Epithelial cell of alveolus of lung (primary cell): ENCODE data around the gene PRDX5. TPM values are rescaled to one million over a fixed set of nuclear protein-coding genes. Genes with fewer than 3 reads are reported as not detected.

ENCODE experiments used
- total RNA-seq: library from RNA; depleted of rRNA; stranded (reverse); fragments of >200 nt; gene quantifications from 2 replicates; pipeline ENCODE4 v1.2.1, GENCODE V29; 2015

The PRDX5 gene
- 293 and 486 TPM in 2 replicates for total RNA-seq

DNA sequence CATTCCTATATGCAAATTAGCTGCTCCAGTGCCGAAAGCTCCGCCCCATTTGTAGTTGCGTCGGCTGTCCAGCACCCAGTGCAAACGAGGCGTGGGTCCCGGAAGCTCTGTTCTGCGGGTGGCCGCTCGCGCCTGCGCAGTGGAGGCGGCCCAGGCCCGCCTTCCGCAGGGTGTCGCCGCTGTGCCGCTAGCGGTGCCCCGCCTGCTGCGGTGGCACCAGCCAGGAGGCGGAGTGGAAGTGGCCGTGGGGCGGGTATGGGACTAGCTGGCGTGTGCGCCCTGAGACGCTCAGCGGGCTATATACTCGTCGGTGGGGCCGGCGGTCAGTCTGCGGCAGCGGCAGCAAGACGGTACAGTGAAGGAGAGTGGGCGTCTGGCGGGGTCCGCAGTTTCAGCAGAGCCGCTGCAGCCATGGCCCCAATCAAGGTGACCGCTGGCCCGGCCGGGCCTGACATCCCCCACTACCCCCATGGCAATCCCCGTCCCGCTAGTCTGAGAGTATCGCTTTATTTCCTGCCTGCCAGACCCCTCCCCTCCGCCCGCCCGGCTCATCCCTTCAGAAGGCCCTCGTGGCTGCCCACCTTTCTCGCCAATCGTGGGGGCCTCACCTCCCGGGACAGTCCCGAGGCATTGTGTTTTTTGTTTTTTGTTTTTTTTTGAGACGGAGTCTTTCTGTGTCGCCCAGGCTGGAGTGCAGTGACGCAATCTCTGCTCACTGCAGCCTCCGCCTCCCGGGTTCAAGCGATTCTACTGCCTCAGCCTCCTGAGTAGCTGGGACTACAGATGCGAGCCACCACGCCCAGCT, at the start of gene PRDX5:
Gene PRDX5, plus strand, starts transcription at position 161 of the 805 bp plus-strand sequence. Its CDS starts 95 bp downstream, at position 256.

DNA sequence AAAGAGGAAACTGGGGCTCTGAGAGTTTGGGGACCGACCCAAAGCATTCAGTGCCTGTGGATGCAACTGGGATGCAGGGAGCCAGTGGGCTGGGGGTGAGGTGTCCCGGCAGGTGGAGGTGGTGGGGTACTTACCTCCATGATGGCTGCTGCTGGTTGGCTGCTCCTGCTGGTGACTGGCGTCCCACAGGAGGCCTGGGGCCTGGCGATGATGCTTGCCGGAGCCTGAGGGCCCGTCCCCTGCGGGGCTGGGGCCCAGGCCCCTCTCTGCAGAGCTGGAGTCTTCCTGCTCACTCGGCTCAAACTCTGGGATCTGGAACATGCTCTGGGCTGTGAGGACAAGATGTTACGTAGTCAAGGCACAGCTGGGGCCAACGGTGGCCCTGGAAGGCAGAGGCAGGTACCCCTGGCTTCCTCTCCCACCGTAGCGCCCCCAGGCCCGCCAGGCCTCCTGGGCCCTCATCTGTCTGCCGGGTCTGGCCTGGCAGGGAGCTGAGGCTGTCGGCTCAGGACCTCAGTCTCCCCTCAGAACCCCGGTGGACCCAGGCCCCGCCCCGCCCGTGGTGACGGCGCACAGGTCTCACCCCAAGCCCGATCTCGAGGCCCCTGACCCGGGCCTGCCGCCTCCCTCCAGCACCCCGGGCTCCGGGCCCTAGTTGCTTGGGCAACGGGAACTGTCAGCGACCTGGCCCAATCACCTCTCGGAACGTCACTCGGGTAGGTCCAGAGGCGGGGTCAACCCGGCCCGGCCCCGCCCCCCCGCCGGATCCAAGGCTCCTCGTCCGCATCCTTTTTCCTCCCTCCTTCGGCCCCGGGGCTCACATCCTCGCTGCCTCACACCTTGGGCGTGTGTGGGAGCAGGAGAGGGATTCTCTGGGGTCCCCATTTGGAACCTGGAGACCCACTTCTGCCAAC, 33.6 kb upstream of the PRDX5 start, which contains the start of gene BAD:
Gene BAD, minus strand, starts transcription at position 618 of the 914 bp plus-strand sequence. Its CDS starts 297 bp downstream, at position 321.

DNA sequence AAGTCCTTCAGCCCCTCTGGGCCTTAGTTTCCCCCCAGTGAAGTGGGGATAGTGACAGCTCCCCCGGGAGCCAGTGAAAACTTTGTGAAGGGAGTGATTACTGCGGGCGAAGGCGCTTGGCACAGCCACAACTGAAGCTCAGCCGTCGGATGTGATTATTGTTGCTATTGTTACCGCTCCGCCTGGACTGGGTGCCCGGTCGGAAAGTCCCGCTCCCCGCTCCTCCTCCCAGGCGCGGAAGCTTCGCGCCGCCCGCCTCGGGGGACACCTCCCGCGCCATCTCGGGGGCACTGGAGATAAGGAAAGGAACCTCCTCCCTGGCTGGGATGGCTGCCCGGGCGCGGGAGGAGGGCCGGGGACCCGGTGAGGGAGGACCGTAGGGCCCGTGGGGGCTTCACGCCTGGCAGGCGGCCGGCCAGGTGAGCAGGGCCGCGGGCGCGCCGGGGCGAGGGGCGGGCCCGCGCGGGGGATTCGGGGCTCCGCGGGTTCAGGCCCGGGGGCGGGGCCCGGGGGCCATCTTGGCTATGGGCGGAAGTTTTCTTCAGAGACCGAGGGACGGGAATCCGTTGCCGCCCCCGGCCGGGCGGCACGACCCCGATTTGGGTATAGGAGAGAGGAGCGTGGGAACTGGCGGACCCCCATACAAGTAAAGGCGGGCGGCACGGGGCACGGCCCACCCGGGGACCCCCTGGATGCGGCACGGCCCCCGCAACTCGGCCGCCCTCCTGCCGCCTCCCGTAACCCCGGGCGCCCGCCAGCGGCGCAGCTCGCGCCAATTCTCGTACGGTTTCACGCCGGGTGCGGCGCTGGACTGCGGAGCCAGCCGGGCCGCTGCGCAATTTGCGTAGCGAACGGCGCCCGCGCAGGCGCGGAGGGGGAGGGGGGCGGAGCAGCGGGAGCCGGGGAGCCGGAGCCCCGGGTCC, 32.7 kb upstream of the PRDX5 start, which contains the start of gene GPR137:
Gene GPR137, plus strand, starts transcription at position 887 of the 923 bp plus-strand sequence. CDS start 677 bp downstream, outside the sequence.

DNA sequence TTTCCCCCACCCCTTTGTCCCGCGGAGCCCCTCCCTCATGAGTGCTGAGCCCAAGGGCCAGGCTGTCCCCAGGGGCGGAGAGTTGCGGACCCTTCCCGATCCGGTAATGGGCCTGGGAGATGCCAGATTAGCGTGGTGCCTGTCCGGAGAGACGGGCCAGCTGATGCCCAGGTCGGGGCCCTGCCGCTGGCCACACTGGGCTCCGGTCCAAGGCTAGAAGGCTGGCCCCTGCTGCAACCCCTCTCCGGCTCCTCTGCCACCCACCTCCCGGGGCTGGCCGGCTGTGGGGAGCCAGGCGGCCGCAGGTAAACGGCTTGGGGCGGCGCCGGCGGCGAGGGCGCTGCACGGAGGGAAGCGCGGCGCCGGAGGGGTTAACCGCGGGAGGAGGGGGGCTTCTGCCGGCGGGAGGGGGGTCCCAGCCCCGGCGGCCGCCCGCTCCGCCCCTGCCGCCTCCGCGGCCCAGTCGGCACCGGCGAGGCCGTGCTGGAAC, 26.6 kb upstream of the PRDX5 start, which contains the start of gene KCNK4:
Gene KCNK4, plus strand, starts transcription at position 41 of the 490 bp plus-strand sequence. CDS start 1,717 bp downstream, outside the sequence.

DNA sequence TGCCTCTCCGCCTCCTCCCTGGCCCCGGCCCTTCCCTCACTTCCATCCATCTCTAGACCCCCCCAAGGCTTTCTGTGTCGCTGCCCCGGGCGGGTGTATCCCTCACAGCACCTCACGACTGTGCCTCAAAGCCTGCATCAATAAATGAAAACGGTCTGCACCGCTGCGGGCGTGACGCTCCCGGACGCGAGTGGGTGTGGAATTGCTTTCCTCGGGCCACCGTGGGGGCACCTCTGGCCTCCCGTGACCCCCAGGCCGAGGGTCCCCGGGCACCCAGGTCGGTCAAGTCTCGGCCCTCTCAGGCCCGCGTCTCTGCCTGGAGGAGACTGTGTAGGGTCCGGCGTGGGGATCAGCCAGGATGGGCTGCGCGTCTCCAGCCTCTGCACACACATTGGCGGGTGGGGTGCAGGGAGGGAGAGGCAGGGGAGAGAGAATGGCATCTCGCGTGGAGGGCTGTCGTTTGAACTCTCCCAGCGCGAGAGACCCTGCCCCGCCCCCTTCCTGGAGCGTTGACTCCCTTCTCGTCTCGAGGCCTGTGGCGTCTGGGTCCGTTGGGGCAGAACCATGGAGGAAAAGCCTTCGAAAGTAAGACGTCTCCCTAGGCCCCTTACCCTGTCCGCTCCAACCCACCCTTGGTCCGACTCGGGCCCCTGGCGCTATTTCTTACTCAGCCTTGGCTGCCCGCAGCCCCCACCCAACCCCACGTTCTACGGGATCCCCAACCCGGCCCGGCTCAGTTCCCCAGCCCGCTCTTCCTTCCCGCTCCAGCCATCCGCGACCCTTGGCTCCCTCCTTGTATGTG, 17.9 kb upstream of the PRDX5 start, which contains the start of gene CATSPERZ:
Gene CATSPERZ, plus strand, starts transcription at position 512 of the 802 bp plus-strand sequence. Its CDS starts 53 bp downstream, at position 565.

DNA sequence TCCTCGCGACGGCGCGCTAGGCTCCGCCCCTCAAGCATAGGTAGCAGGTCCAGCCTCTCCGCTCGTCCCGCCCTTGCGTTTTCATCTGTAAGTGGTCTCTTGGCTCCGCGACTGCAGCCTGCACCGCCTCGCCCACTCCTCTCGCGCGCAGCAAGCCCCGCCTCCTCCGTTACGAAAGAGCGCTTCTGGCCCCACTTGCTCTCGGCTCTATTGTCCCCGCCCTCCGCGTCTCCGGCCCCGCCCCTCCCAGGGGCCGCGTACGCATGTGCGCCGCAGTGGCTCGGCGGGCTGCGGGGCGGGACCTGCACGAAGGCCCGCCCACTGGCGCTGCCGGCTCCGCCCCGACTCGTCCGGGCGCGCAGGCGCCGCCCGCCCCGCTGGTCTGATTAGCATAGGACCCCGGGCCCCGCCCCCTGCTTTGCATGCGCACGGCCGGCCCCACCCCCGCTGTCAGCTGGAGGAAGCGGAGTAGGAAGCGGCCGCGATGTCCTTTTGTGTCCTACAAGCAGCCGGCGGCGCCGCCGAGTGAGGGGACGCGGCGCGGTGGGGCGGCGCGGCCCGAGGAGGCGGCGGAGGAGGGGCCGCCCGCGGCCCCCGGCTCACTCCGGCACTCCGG, 12.7 kb upstream of the PRDX5 start, which contains the start of gene ESRRA:
Gene ESRRA, plus strand, starts transcription at position 450 of the 616 bp plus-strand sequence. CDS start 1,656 bp downstream, outside the sequence.

DNA sequence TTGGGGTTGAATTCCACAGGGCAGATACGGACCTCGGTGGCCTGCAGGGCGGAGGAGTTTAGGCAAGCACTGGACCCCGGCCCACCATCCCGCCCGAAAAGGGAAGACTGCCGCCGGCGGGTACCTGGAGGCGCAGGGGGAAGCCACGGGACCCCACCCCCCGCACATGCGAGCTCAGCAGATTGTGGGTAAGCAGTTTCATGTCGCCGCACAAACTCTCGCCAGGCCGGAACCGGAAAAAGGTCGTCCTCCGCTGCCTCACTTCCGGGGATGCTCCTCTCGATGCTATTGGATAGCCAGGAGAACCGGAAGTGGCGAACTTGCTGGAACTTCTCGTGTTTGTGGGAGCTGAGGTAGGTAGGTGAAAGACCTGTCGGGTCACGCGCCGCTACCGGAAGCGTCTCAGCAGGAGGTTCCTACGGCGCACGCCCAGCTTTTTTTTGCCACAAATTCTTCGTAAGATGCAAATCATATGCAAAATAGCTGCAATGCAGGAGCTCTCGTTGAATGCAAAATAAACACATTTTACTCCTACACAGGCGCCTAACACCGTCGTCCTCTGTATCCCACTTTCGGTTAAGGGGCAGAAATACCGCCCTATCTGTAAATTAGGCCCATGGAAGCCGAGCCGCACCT, 478 bp upstream of the PRDX5 start, which contains the start of gene TRMT112:
Gene TRMT112, minus strand, starts transcription at position 235 of the 636 bp plus-strand sequence. Its CDS starts 33 bp downstream, at position 202.

DNA sequence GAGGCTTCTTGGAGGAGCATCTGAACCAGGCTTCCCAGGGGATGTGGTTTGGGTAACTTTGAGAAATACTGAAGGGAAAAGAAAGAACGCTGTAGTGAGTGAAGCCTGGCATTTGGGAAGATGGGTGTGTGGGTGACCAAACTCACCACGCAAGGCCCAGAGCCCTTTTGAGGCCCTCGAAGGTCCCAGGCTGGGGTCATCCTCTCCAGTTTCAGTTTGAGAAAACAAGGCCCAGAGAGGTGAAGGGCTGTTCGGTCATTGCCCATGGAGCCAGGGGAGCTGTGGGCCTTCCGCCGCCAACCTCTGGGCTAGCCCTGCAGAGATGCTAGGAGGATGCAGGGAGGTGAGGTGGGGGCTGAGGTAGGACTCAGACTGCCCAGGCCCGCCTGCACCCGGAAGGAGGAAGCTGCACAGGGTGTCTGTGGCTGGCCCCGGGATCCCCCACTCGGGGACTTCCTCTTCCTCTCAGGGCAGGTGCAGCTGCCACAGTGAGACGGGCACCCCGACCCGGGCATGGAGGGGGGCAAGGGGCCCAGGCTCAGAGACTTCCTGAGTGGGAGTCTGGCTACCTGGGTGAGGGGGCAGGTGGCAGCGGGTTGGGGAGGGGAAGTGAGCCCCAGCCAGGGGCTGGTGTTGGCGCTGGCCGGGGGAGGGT, 22.0 kb downstream of the PRDX5 start, which contains the start of gene CCDC88B:
Gene CCDC88B, plus strand, starts transcription at position 451 of the 655 bp plus-strand sequence. Its CDS starts 63 bp downstream, at position 514.

DNA sequence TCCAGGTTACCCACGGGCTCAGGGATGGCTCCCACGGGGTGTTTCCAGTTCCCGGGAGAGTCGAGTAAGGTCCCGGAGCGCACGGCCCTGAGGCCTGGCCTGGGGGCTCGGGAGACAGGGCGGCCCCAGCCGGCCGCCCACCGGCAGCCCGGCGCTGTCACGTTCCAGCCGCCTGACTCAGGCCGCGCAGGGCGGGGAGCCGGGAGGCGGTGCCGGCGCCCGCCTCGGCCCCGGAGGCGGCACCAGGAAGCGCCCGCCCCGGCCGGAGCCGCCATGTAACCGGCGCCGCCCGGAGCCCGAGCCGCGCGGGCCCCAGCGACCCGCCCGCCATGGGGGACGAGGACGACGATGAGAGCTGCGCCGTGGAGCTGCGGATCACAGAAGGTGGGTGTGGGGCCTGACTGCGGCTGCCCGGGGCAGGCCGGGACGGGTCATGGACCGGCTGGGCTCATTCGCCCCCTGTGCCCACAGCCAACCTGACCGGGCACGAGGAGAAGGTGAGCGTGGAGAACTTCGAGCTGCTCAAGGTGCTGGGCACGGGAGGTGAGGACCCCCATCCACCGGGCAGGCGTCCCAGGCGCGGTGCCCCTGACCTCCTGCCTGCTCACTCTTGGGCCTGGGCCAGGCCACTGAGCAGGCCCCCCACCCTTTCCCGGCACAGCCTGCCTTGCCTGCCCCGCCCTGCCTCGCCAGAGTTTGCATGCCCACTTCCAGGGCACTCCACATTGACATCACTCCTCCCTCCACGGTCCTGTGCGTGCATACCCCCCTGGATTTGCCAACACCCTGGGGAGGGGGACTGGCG, 41.2 kb downstream of the PRDX5 start, which contains the start of gene RPS6KA4:
Gene RPS6KA4, plus strand, starts transcription at position 256 of the 805 bp plus-strand sequence. Its CDS starts 74 bp downstream, at position 330.

Other genes starting within 250 kb of the PRDX5 start
- 18.4 and 41.7 TPM in 2 replicates for gene MACROD1, start 152.0 kb upstream of the PRDX5 start, total RNA-seq
- 138 and 185 TPM in 2 replicates for gene STIP1, start 131.9 kb upstream of the PRDX5 start, total RNA-seq
- 3.6 and 8.5 TPM in 2 replicates for gene FERMT3, start 111.4 kb upstream of the PRDX5 start, total RNA-seq
- gene TRPT1, start 91.9 kb upstream of the PRDX5 start, total RNA-seq = 64.4 and 82.9 TPM in 2 replicates
- 39.0 and 63.1 TPM in 2 replicates for gene NUDT22, start 91.8 kb upstream of the PRDX5 start, total RNA-seq
- 18.0 and 40.4 TPM in 2 replicates for gene DNAJC4, start 87.6 kb upstream of the PRDX5 start, total RNA-seq
- gene VEGFB, start 83.5 kb upstream of the PRDX5 start, total RNA-seq = 48.2 and 62.8 TPM in 2 replicates
- gene FKBP2, start 77.0 kb upstream of the PRDX5 start, total RNA-seq = 33.4 and 79.1 TPM in 2 replicates
- gene PPP1R14B, start 71.2 kb upstream of the PRDX5 start, total RNA-seq = 78.9 and 300 TPM in 2 replicates
- gene PLCB3, start 66.6 kb upstream of the PRDX5 start, total RNA-seq = 22.6 and 29.1 TPM in 2 replicates
- gene BAD, start 33.5 kb upstream of the PRDX5 start, total RNA-seq = 106 and 169 TPM in 2 replicates
- 20.8 and 33.3 TPM in 2 replicates for gene GPR137, start 32.3 kb upstream of the PRDX5 start, total RNA-seq
- gene KCNK4, start 26.8 kb upstream of the PRDX5 start, total RNA-seq = not detected in 2 replicates
- gene CATSPERZ, start 17.8 kb upstream of the PRDX5 start, total RNA-seq = not detected in 2 replicates
- gene ESRRA, start 12.6 kb upstream of the PRDX5 start, total RNA-seq = 35.4 and 38.3 TPM in 2 replicates
- gene TRMT112, start 562 bp upstream of the PRDX5 start, total RNA-seq = 318 and 364 TPM in 2 replicates
- gene CCDC88B, start 22.1 kb downstream of the PRDX5 start, total RNA-seq = 1.0 and 1.8 TPM in 2 replicates
- gene RPS6KA4, start 41.0 kb downstream of the PRDX5 start, total RNA-seq = 23.2 and 38.4 TPM in 2 replicates
- not detected in 2 replicates for gene SLC22A11, start 237.8 kb downstream of the PRDX5 start, total RNA-seq